ENCODE results near the gene ERC1.
"Not testable (repeated sequence)": the region's sequence is repeated elsewhere in the genome, so short reads cannot be mapped to it uniquely, and the experiment has no call there.

ERC1 gene

GRCh38 chr12:1189163-1189562 lies 198.1 kb downstream of the ERC1 start:
- TF ChIP-seq GABPA (IDR thresholded peaks at IDR 0.05; ENCODE audit: low read depth) (no peak), CTCF (IDR thresholded peaks at IDR 0.05; ENCODE audit: insufficient read depth, low read length) (no peak), POLR2AphosphoS5 (IDR thresholded peaks at IDR 0.05; ENCODE audit: low read depth) (no peak), REST (IDR thresholded peaks at IDR 0.05; ENCODE audit: insufficient replicate concordance, low read depth) (no peak), SPI1 (IDR thresholded peaks at IDR 0.05; ENCODE audit: borderline replicate concordance, low read depth) (no peak)
- no peak overlapping the region for H3K27ac ChIP-seq (replicated peaks)

GRCh38 chr12:1195513-1195912 lies 204.5 kb downstream of the ERC1 start:
- TF ChIP-seq REST (IDR thresholded peaks at IDR 0.05; ENCODE audit: insufficient replicate concordance, low read depth) = no peak
- no peak for TF ChIP-seq POLR2AphosphoS5 (IDR thresholded peaks at IDR 0.05; ENCODE audit: low read depth)
- no peak for TF ChIP-seq CTCF (IDR thresholded peaks at IDR 0.05; ENCODE audit: insufficient read depth, low read length)
- TF ChIP-seq SPI1 (IDR thresholded peaks at IDR 0.05; ENCODE audit: borderline replicate concordance, low read depth) = no peak
- no peak for TF ChIP-seq GABPA (IDR thresholded peaks at IDR 0.05; ENCODE audit: low read depth)
- no peak for DNase-seq (ENCODE audit: low read depth in 1 of 2, low spot score in 1 of 2)
- Histone ChIP-seq H3K27ac (replicated peaks) (no peak overlapping the region), H3K4me3 (replicated peaks; ENCODE audit: insufficient read depth, low read length) (no peak overlapping the region), H3K27me3 (ENCODE audit: insufficient read depth, poor library complexity, severe bottlenecking) (no peaks in the 10 kb centered on the region)

More at GRCh38 chr12:1189163-1189562, 198.1 kb downstream of the ERC1 start:
- no peaks in the 10 kb centered on the region for H3K27me3 ChIP-seq (ENCODE audit: insufficient read depth, poor library complexity, severe bottlenecking)
- DNase-seq (ENCODE audit: low read depth in 1 of 2, low spot score in 1 of 2) = no peak
- no peak overlapping the region for H3K4me3 ChIP-seq (replicated peaks; ENCODE audit: insufficient read depth, low read length)

- Histone ChIP-seq H3K4me3 (replicated peaks; ENCODE audit: insufficient read depth, low read length) (no peak overlapping the region), H3K27me3 (ENCODE audit: insufficient read depth, poor library complexity, severe bottlenecking) (no peaks in the 10 kb centered on the region), H3K27ac (replicated peaks) (no peak overlapping the region)
- no peak for DNase-seq (ENCODE audit: low read depth in 1 of 2, low spot score in 1 of 2)
- TF ChIP-seq POLR2AphosphoS5 (IDR thresholded peaks at IDR 0.05; ENCODE audit: low read depth) (no peak), REST (IDR thresholded peaks at IDR 0.05; ENCODE audit: insufficient replicate concordance, low read depth) (no peak), CTCF (IDR thresholded peaks at IDR 0.05; ENCODE audit: insufficient read depth, low read length) (no peak), SPI1 (IDR thresholded peaks at IDR 0.05; ENCODE audit: borderline replicate concordance, low read depth) (no peak), GABPA (IDR thresholded peaks at IDR 0.05; ENCODE audit: low read depth) (no peak)
These were observed 206.4 kb downstream of the ERC1 start for GRCh38 chr12:1197264-1198018.

- H3K4me3 ChIP-seq (replicated peaks; ENCODE audit: insufficient read depth, low read length); DNase-seq (ENCODE audit: low read depth in 1 of 2, low spot score in 1 of 2); H3K27ac ChIP-seq (replicated peaks); H3K27me3 ChIP-seq (ENCODE audit: insufficient read depth, poor library complexity, severe bottlenecking): not testable (repeated sequence)
These were observed 207.8 kb downstream of the ERC1 start for GRCh38 chr12:1198854-1199253.
